GM19025 (cell line): ENCODE results near the gene ZNF496.

Experiments
- ATAC-seq: cut with Tn5 transposase; IDR thresholded peaks from one replicate; pipeline ENCODE4 v1.9.1; 2021; ENCODE audit warnings: mild to moderate bottlenecking, low read depth, moderate library complexity; ENCODE audit not compliant: unreplicated experiment

Gene ZNF496

GRCh38 chr1:247331172-247331524, 519 bp downstream of the ZNF496 start:
- peak; percentile 54 for ATAC-seq

- ATAC-seq = no peak
Measured at GRCh38 chr1:247330548-247331171, 1.0 kb downstream of the ZNF496 start.

GRCh38 chr1:247329097-247329617, 2.5 kb downstream of the ZNF496 start:
- ATAC-seq = no peak

- no peak for ATAC-seq
Measured at GRCh38 chr1:247328311-247328710, 3.4 kb downstream of the ZNF496 start.

GRCh38 chr1:247326411-247327130, 5.1 kb downstream of the ZNF496 start:
- no peak for ATAC-seq

GRCh38 chr1:247324923-247325322, 6.7 kb downstream of the ZNF496 start:
- no peak for ATAC-seq

- ATAC-seq = no peak
Measured at GRCh38 chr1:247324204-247324787, 7.4 kb downstream of the ZNF496 start.

- no peak for ATAC-seq
Measured at GRCh38 chr1:247322849-247323586, 8.6 kb downstream of the ZNF496 start.

GRCh38 chr1:247322442-247322841, 9.2 kb downstream of the ZNF496 start:
- ATAC-seq = no peak

- no peak for ATAC-seq
Measured at GRCh38 chr1:247317702-247318101, 14.0 kb downstream of the ZNF496 start.

- no peak for ATAC-seq
Measured at GRCh38 chr1:247316590-247317197, 15.0 kb downstream of the ZNF496 start.

GRCh38 chr1:247304031-247304430, 27.6 kb downstream of the ZNF496 start:
- no peak for ATAC-seq

- ATAC-seq = no peak
Measured at GRCh38 chr1:247303216-247303615, 28.5 kb downstream of the ZNF496 start.

GRCh38 chr1:247301176-247301540, 30.5 kb downstream of the ZNF496 start:
- ATAC-seq = no peak

GRCh38 chr1:247300491-247301175, 31.0 kb downstream of the ZNF496 start:
- no peak for ATAC-seq

- ATAC-seq = no peak
Measured at GRCh38 chr1:247299723-247300381, 31.8 kb downstream of the ZNF496 start.

- ATAC-seq = no peak
Measured at GRCh38 chr1:247298701-247299100, 33.0 kb downstream of the ZNF496 start.

GRCh38 chr1:247298124-247298481, 33.6 kb downstream of the ZNF496 start:
- no peak for ATAC-seq

- no peak for ATAC-seq
Measured at GRCh38 chr1:247297263-247298123, 34.2 kb downstream of the ZNF496 start.
